GM12801 (cell line): ENCODE data around the gene SMARCC2.

Experiments
- TF ChIP-seq, protein P1 (sequence below): IDR thresholded peaks from one replicate; pipeline ENCODE4 v1.5.1; 2011; ENCODE audit warnings: control low read depth; ENCODE audit not compliant: insufficient read length; ENCODE audit errors: extremely low read depth

The SMARCC2 gene

DNA sequence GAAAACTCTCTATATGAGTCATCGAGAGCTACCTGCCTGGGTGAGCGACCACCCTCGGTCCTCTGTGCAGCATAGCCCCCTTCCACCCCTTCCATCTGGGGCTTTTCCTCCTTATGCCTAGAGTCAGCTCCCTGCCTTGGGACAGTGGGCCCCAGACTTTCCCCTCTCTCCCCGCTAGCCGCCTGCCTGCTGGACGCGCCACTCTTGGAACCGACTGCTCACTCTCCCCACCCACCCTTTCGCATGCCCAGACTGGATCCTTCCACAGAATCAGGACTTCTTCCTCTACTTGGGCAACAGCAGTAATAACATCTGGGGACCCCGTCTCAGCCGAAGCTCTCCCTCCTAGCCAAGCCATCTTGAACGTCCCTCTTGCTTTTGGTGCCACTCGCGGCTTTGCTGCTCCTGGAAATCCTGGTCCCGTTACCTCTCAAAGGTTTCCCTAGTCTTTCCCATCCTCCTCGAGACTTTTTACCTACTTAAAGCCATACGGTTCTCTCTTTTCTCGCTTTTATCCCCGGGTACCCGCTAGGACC lies 60.5 kb downstream of the SMARCC2 start:
- TF ChIP-seq, protein P1, sequence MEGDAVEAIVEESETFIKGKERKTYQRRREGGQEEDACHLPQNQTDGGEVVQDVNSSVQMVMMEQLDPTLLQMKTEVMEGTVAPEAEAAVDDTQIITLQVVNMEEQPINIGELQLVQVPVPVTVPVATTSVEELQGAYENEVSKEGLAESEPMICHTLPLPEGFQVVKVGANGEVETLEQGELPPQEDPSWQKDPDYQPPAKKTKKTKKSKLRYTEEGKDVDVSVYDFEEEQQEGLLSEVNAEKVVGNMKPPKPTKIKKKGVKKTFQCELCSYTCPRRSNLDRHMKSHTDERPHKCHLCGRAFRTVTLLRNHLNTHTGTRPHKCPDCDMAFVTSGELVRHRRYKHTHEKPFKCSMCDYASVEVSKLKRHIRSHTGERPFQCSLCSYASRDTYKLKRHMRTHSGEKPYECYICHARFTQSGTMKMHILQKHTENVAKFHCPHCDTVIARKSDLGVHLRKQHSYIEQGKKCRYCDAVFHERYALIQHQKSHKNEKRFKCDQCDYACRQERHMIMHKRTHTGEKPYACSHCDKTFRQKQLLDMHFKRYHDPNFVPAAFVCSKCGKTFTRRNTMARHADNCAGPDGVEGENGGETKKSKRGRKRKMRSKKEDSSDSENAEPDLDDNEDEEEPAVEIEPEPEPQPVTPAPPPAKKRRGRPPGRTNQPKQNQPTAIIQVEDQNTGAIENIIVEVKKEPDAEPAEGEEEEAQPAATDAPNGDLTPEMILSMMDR: no peak

DNA sequence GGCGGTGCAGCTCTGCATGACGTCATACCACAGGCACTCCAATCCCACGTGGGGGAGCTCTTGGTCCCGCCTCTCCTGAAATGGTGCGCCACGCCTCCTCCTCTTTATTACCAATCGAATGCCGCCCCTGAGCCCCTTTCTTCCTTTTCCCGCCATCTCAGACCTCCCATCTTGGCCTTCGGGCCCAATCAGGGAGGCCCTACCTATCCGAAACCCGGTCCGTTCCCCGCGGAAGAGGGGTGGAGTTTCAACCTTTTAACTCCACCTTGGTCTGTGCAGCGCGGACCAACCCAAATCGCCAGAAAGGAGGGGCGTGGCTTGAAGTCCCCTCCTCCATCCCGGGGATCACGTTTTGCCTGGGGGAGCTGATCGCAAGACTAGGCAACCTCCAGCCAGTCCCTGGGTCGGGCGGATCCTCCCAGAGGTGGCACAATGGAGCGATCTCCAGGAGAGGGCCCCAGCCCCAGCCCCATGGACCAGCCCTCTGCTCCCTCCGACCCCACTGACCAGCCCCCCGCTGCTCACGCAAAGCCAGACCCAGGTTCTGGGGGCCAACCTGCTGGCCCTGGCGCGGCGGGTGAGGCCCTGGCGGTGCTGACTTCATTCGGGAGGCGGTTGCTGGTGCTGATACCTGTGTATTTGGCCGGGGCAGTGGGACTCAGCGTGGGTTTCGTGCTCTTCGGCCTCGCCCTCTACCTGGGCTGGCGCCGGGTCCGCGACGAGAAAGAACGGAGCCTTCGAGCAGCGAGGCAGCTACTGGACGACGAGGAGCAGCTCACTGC lies 61.2 kb downstream of the SMARCC2 start, which contains the start of gene ESYT1:
Gene ESYT1 (plus strand): TSS at position 380 of the 782 bp plus-strand sequence. CDS start 53 bp downstream, at position 433.
- TF ChIP-seq, protein P1: no peak

DNA sequence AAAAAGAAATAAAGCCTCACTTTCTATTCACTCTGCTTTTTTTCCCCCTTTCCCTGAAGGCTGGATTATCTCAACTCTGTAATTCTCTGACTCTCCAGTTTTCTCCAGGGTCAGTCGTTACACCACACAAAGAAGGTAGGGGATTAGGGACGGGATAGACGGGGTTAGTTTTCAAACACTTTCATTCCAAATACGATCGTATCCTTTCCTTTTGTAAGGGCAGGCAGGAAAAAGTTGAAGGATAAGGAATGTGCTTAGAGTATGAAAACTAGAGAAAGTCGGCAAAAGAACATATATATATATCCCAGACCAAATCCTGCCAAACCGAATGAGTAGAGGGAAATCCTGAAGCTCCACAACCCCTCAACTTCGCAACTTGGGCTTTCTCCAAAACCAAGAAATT lies 61.8 kb downstream of the SMARCC2 start:
- TF ChIP-seq, protein P1: no peak

DNA sequence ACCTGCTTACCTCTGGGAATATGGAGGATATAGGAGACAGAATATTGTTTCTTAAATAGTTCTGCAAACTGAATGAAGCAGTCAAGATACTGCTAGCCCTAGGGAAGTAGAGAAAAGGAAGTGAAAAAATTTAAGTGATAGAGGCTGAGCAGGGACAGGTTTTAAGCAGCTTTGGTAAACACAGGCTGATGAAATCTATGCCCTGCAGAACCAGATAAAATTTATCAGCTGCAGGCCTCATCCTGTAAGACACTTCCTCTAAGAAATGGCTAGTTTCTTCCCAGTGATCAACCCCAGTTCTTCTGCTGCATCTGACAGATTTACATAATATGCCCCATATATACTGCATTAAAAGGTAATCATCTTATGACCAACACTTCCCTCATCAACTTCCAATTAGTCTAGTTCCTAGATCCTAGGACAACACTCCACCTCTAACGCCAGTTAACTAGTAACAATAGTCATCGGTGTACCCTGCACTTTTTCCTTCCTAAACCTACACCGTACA lies 62.5 kb downstream of the SMARCC2 start:
- TF ChIP-seq, protein P1: no peak

DNA sequence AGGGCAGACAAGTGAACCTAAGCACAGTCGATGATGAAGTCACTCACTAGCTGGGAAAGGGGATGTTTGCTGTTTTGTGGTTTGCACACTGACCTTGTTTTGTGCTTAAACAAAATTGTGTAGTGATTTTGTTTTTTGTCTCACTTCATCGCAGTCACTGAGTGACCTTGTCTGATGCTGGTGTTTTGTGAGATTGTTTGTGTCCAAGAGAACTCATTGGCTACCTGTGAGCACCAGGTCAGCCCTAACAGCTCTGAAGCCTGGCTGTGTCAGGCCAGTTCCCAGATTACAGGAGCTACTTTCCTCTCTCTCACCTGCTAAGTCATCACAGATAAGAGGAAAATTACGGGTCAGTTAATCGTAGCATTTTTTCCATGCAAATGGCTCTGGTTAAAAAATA lies 65.2 kb downstream of the SMARCC2 start:
- TF ChIP-seq, protein P1: no peak

DNA sequence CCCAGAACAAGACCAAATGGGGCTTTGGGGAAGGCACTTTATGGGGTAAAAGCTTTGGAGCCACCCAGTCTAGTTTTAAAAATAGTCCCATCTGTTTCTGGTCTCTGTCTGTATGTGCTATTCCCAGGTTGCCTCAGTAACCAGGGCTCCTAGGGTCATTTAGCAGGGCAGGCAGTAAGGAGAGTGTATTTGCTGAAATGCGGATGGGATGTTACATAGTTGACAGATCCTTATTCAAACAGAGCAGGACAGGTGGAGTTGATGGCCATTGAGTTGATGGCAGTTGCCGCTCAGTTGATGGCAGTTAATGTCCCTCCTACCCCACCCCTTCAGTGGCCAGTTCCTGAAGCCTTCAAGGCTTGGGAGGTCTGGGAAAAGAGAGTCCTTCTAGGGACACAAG lies 66.6 kb downstream of the SMARCC2 start:
- TF ChIP-seq, protein P1: no peak

DNA sequence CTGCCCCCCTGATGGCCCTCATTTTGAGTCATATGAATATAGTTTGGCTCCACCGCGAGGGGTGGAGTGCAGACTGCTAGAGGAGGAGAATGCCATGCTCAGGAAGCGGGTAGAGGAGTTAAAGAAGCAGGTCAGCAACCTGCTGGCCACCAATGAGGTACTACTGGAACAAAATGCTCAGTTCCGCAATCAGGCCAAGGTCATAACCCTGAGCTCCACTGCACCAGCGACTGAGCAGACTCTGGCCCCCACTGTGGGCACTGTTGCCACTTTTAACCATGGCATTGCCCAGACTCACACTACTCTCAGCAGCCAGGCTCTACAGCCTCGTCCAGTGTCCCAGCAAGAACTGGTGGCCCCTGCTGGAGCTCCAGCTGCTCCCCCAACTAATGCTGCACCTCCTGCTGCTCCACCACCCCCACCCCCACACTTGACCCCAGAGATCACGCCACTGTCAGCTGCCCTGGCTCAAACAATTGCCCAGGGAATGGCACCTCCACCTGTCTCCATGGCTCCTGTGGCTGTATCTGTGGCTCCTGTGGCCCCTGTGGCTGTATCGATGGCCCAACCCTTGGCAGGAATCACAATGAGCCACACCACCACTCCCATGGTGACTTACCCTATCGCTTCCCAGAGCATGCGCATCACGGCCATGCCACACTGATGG lies 67.9 kb downstream of the SMARCC2 start:
- TF ChIP-seq, protein P1: no peak
